COLO668 (cell line): ENCODE results near the gene HYCC1.
"Not testable (repeated sequence)": the region's sequence is repeated elsewhere in the genome, so short reads cannot be mapped to it uniquely, and the experiment has no call there.

ENCODE experiments used
- DNase-seq: peaks from one replicate; lab custom pipeline; 2025; ENCODE audit not compliant: unreplicated experiment; lab: John Stamatoyannopoulos, UW

HYCC1 gene

GRCh38 chr7:22989643-22990587 is 24.0 kb downstream of the HYCC1 start:
- DNase-seq, result no peak

- no peak for DNase-seq
Measured at GRCh38 chr7:22985436-22985835, 28.5 kb downstream of the HYCC1 start.

- no peak for DNase-seq
Measured at GRCh38 chr7:22983257-22983855, 30.6 kb downstream of the HYCC1 start.

DNA sequence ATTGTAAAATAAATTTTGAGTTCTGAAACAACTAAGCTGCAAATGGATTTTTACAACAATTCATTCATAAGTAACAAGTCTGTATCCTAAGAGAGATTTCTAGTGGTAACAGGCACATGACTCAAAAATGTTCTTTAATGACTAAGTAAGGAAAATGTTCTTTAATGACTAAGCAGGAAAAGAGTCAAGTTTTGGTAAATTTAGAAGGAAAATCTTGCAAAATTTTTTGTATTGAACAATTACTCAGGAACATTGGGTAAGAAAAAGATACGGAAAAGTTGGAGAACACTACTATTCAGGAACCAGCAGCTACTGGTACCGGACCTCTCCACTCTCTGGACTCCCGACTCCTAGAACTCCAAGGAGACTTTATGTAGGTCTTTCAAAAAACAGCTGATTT is 33.5 kb downstream of the HYCC1 start:
- DNase-seq, result no peak

DNA sequence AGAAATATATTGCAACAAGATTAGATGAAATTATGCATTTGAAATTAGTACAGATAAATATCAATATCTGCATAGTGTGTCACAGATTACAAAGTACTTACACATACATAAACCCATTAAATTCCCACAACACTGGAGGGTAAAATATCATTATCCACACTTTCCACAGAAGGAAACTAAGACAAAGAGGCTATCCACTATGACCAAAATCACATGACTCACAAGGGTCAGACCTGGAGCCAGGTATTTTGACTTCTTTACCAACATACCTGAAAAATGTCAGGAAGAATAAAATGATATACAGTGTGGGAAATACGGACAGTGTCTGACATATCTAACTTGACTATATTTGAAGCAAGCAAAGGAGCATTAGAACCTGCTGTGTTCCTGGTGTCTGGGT is 34.1 kb downstream of the HYCC1 start:
- no peak for DNase-seq

GRCh38 chr7:22979251-22979650 is 34.7 kb downstream of the HYCC1 start:
- no peak for DNase-seq

- DNase-seq, result not testable (repeated sequence)
Measured at GRCh38 chr7:22974636-22975035, 39.3 kb downstream of the HYCC1 start.

- DNase-seq, result no peak
Measured at GRCh38 chr7:22972207-22972606, 41.7 kb downstream of the HYCC1 start.

- DNase-seq, result no peak
Measured at GRCh38 chr7:22969010-22969431, 44.9 kb downstream of the HYCC1 start.
